Epithelial cell of proximal tubule (primary cell): ENCODE results near the gene PPP2R2C. TPM values are rescaled to one million over a fixed set of nuclear protein-coding genes. Genes with fewer than 3 reads are reported as not detected.

Experiments used
- DNase-seq: peaks from one replicate; pipeline ENCODE4 v3.0.0-alpha.2; 2011; ENCODE audit warnings: low read depth
- H3K4me3 ChIP-seq: 2 replicates; pipeline ENCODE4 v1.5.1; 2011; ENCODE audit warnings: low read depth, mild to moderate bottlenecking, low read length
- total RNA-seq: library from RNA; depleted of rRNA; stranded (reverse); fragments of >200 nt; gene quantifications from 2 replicates; pipeline ENCODE4 v1.2.3, GENCODE V29; 2015
- TF ChIP-seq, protein P1 (sequence below): conservative IDR thresholded peaks from 2 replicates; pipeline ENCODE4 v1.5.1; 2012; ENCODE audit warnings: low read depth, mild to moderate bottlenecking, low read length

PPP2R2C gene
- total RNA-seq, 1 donor from 2014 or later: not detected

DNA sequence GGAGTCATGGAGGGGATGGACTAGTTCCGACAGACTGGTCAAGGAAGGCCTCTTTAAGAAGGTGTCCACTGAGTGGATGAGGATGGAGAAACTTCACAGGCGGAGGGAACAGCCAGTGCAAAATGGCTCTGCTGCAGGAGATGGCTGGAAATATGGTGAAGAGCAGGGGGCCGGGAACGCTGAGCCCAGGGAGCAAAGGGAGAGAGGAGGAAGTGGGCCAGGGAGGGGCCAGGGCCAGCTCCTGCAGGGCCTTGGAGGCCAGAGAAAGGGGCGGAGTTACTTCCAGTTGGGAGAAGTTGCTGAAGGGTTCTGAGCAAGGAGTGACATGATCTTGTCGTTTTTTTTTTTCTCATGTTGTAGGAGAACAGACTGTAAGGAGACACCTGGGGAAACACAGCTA lies 108.3 kb downstream of the PPP2R2C start:
- H3K4me3 ChIP-seq: no peak overlapping the region
- TF ChIP-seq, protein P1, sequence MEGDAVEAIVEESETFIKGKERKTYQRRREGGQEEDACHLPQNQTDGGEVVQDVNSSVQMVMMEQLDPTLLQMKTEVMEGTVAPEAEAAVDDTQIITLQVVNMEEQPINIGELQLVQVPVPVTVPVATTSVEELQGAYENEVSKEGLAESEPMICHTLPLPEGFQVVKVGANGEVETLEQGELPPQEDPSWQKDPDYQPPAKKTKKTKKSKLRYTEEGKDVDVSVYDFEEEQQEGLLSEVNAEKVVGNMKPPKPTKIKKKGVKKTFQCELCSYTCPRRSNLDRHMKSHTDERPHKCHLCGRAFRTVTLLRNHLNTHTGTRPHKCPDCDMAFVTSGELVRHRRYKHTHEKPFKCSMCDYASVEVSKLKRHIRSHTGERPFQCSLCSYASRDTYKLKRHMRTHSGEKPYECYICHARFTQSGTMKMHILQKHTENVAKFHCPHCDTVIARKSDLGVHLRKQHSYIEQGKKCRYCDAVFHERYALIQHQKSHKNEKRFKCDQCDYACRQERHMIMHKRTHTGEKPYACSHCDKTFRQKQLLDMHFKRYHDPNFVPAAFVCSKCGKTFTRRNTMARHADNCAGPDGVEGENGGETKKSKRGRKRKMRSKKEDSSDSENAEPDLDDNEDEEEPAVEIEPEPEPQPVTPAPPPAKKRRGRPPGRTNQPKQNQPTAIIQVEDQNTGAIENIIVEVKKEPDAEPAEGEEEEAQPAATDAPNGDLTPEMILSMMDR: no peak
- DNase-seq: no peak

DNA sequence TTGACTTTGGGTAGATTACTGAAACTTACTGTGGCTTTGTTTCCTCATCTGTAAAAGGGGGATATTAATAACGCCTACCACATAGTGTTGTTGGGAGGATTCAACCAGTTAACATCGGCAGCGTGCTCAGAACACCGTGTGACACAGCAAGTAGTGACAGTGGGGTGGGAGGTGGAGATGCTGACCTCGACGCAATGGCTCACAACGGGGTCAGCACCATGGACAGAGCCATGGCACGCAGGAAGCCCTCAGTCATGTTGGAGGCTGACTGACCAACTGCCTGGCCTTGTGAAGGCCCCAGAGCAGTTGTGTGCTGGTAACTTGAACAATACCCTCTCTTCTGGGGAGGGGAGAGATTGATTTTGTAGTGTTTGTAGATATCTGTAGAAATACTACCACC lies 109.5 kb downstream of the PPP2R2C start:
- no peak overlapping the region for H3K4me3 ChIP-seq
- TF ChIP-seq, protein P1: no peak
- DNase-seq: no peak

DNA sequence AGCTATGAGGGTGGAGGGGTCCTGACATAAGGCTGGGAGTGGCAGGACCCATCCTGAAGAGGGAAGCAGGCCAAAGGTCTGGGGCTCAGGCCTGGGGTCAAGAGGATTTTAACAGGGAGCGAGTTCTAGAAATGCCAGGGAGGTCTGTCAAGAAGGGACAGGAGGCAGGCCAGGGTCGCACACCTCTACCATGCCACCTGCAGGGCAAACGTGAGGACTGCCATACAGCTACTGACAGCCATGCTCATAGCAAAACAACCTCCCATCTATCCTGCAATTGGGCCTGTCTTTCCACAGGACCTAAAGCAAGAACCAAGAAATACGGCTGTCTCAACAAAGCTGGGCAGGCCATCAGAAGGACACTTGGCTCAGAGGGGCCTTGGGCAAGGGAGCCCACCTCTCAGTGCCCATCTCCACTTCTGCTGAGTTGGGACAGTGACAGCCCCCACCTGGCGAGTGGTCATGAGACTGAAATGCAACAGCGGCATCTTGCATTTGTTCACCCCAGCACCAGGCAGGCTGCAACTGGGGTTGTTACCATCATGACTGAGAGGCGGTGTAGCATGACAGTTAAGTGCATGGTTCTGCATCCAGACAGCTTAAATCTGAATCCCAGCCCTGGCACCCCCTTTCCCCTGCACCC lies 110.0 kb downstream of the PPP2R2C start:
- no peak overlapping the region for H3K4me3 ChIP-seq
- no peak for DNase-seq
- TF ChIP-seq, protein P1: no peak

DNA sequence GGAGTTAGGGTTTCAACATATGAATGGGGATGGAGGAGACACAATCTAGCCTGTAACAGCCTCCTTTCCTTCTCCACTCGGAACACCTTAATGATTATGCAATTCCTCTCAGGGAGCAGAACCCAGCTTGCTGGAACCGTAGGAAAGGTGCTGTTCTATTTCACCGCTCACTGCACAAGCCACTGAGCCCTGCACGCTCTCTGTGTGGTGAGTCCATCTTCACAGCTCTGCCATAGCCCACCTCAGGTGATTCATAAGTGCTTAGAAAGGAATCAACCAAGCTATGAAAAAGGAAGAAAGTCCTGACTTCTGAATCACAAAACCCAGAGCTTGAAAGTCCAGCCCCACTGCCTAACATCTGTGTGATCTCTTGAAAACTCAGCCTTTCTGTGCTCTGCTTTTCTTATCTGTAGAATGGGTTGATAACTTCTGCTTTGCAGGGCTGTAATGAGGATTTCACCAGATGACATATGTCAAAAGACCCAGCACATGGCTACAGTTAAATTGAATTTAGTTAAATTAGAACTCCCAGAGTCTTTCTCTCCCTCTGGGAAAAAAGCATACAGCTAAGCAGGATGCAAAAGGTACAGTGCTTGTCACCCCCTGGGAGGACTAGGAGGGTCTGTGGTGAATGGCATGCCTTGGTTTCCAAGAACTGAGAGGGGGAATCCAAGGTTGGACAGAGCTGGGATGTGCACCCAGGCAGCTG lies 111.2 kb downstream of the PPP2R2C start:
- DNase-seq: no peak
- TF ChIP-seq, protein P1: no peak
- no peak overlapping the region for H3K4me3 ChIP-seq

DNA sequence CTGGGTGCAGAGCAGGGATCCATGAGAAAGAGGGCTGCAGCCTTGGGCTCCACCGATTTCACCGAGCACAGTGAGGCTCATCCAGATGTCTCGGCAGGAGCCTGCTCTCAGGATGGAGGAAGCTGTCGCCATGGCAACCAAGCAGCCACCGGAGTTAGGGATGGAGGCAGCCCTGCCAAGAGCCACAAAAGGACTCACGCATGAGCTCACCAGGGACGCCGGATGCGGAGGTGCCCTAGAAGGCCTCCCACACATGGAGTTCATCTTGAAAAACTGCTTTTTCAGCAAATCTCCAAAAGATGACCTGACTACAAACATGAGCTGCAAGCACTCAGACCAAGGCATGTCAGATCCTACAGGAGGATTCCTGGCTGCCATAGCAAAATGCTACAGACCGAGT lies 112.0 kb downstream of the PPP2R2C start:
- TF ChIP-seq, protein P1: no peak
- DNase-seq: no peak

DNA sequence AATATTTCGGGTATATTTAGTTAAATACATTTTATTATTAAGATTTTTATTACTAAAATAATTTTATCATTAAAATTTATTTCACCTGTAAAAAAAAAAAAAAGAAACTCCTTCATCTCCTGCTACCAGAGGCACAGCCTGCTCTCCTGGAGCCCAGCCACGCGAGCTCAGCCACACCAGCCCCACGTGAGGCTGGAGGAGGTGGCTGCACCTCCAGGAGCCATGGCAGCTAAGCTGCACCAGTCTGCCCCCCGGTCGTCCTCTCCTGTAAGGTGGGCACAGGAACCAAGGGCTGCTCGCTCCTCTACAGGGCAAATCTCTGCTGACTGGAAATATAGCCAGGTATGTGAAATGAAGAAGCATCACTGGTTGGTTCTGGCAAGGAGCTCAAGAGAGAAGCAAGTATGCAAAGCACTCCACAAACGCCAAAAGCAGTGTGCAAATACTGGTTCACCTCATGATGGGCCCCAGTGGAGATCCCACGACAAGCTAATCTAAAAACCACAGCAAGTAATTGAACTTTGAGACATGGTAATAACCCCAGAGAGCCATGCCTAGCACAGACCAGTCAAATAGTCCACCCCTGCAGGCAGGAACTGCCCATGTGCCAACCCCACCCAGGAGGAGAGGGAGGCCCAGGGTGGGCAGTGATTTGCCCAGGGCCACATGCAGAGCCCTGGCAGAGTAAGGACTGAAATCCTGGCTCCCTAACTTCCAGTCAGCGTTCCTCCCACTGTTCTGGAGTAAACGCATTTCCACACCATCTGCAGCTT lies 112.7 kb downstream of the PPP2R2C start:
- TF ChIP-seq, protein P1: no peak
- no peak for DNase-seq
- H3K4me3 ChIP-seq: no peak overlapping the region

More for the DNA sequence above, 112.0 kb downstream of the PPP2R2C start:
- H3K4me3 ChIP-seq: no peak overlapping the region
